ENCODE measurements around the gene IRS4. TPM values are rescaled to one million over a fixed set of nuclear protein-coding genes. Genes with fewer than 3 reads are reported as not detected.

Gene IRS4
- total RNA-seq, 1 donor from 2014 or later = not detected

- no peaks in the 10 kb centered on the region for H3K36me3 ChIP-seq (ENCODE audit: control insufficient read depth in 3 of 3, insufficient read depth in 3 of 3, low read length in 3 of 3)
- H3K9ac ChIP-seq (ENCODE audit: low read depth in 1 of 3, low read length in 3 of 3) = no peak overlapping the region
- H3K27ac ChIP-seq (ENCODE audit: low read depth, low read length) = no peak overlapping the region
- H3K9me3 ChIP-seq (ENCODE audit: control insufficient read depth in 3 of 3, low read length in 3 of 3) = no peaks in the 10 kb centered on the region
- peaks cover 0 to 4% (median 4%) of the 10 kb centered on the region in 3 donors for H3K4me1 ChIP-seq (ENCODE audit: control insufficient read depth in 3 of 3, insufficient read depth in 3 of 3, low read length in 3 of 3)
- H3K27me3 ChIP-seq (ENCODE audit: control insufficient read depth in 3 of 3, insufficient read depth in 3 of 3, low read length in 3 of 3) = peaks cover 32 to 56% (median 35%) of the 10 kb centered on the region in 3 donors
- no peak overlapping the region for H3K4me3 ChIP-seq (ENCODE audit: low read length in 3 of 3)
Measured at GRCh38 chrX:108731153-108731552, 5.2 kb downstream of the IRS4 start.

- H3K9me3 ChIP-seq (ENCODE audit: control insufficient read depth in 3 of 3, low read length in 3 of 3) = no peaks in the 10 kb centered on the region
- no peak overlapping the region for H3K9ac ChIP-seq (ENCODE audit: low read depth in 1 of 3, low read length in 3 of 3)
- peaks cover 4 to 25% (median 7%) of the 10 kb centered on the region in 3 donors for H3K27me3 ChIP-seq (ENCODE audit: control insufficient read depth in 3 of 3, insufficient read depth in 3 of 3, low read length in 3 of 3)
Measured at GRCh38 chrX:108726748-108727147, 9.6 kb downstream of the IRS4 start.

GRCh38 chrX:108722561-108722960 lies 13.8 kb downstream of the IRS4 start:
- Histone ChIP-seq H3K9ac (ENCODE audit: low read depth in 1 of 3, low read length in 3 of 3) (no peak overlapping the region), H3K4me3 (ENCODE audit: low read length in 3 of 3) (no peak overlapping the region), H3K9me3 (ENCODE audit: control insufficient read depth in 3 of 3, low read length in 3 of 3) (no peaks in the 10 kb centered on the region), H3K4me1 (ENCODE audit: control insufficient read depth in 3 of 3, insufficient read depth in 3 of 3, low read length in 3 of 3) (no peaks in the 10 kb centered on the region), H3K27me3 (ENCODE audit: control insufficient read depth in 3 of 3, insufficient read depth in 3 of 3, low read length in 3 of 3) (peaks cover 0 to 7% (median 0%) of the 10 kb centered on the region in 3 donors), H3K36me3 (ENCODE audit: control insufficient read depth in 3 of 3, insufficient read depth in 3 of 3, low read length in 3 of 3) (no peaks in the 10 kb centered on the region), H3K27ac (ENCODE audit: low read depth, low read length) (no peak overlapping the region)

More at GRCh38 chrX:108726748-108727147, 9.6 kb downstream of the IRS4 start:
- no peaks in the 10 kb centered on the region for H3K36me3 ChIP-seq (ENCODE audit: control insufficient read depth in 3 of 3, insufficient read depth in 3 of 3, low read length in 3 of 3)
- H3K27ac ChIP-seq (ENCODE audit: low read depth, low read length) = no peak overlapping the region
- H3K4me3 ChIP-seq (ENCODE audit: low read length in 3 of 3) = no peak overlapping the region
- H3K4me1 ChIP-seq (ENCODE audit: control insufficient read depth in 3 of 3, insufficient read depth in 3 of 3, low read length in 3 of 3) = no peaks in the 10 kb centered on the region

- no peaks in the 10 kb centered on the region for H3K36me3 ChIP-seq (ENCODE audit: control insufficient read depth in 3 of 3, insufficient read depth in 3 of 3, low read length in 3 of 3)
- H3K4me1 ChIP-seq (ENCODE audit: control insufficient read depth in 3 of 3, insufficient read depth in 3 of 3, low read length in 3 of 3) = no peaks in the 10 kb centered on the region
- H3K27ac ChIP-seq (ENCODE audit: low read depth, low read length) = no peak overlapping the region
Measured at GRCh38 chrX:108712886-108713285, 23.5 kb downstream of the IRS4 start.

GRCh38 chrX:108704839-108705238 lies 31.5 kb downstream of the IRS4 start:
- H3K9ac ChIP-seq (ENCODE audit: low read depth in 1 of 3, low read length in 3 of 3) = no peak overlapping the region
- H3K27me3 ChIP-seq (ENCODE audit: control insufficient read depth in 3 of 3, insufficient read depth in 3 of 3, low read length in 3 of 3) = peaks cover 0 to 7% (median 0%) of the 10 kb centered on the region in 3 donors

More at GRCh38 chrX:108712886-108713285, 23.5 kb downstream of the IRS4 start:
- no peaks in the 10 kb centered on the region for H3K27me3 ChIP-seq (ENCODE audit: control insufficient read depth in 3 of 3, insufficient read depth in 3 of 3, low read length in 3 of 3)
- H3K4me3 ChIP-seq (ENCODE audit: low read length in 3 of 3) = no peak overlapping the region
- H3K9ac ChIP-seq (ENCODE audit: low read depth in 1 of 3, low read length in 3 of 3) = no peak overlapping the region
- H3K9me3 ChIP-seq (ENCODE audit: control insufficient read depth in 3 of 3, low read length in 3 of 3) = no peaks in the 10 kb centered on the region

GRCh38 chrX:108702530-108702929 lies 33.8 kb downstream of the IRS4 start:
- no peaks in the 10 kb centered on the region for H3K36me3 ChIP-seq (ENCODE audit: control insufficient read depth in 3 of 3, insufficient read depth in 3 of 3, low read length in 3 of 3)
- no peak overlapping the region for H3K27ac ChIP-seq (ENCODE audit: low read depth, low read length)
- H3K9ac ChIP-seq (ENCODE audit: low read depth in 1 of 3, low read length in 3 of 3) = no peak overlapping the region
- H3K4me3 ChIP-seq (ENCODE audit: low read length in 3 of 3) = no peak overlapping the region
- H3K27me3 ChIP-seq (ENCODE audit: control insufficient read depth in 3 of 3, insufficient read depth in 3 of 3, low read length in 3 of 3) = peaks cover 0 to 7% (median 0%) of the 10 kb centered on the region in 3 donors
- H3K9me3 ChIP-seq (ENCODE audit: control insufficient read depth in 3 of 3, low read length in 3 of 3) = no peaks in the 10 kb centered on the region
- no peaks in the 10 kb centered on the region for H3K4me1 ChIP-seq (ENCODE audit: control insufficient read depth in 3 of 3, insufficient read depth in 3 of 3, low read length in 3 of 3)

More at GRCh38 chrX:108704839-108705238, 31.5 kb downstream of the IRS4 start:
- Histone ChIP-seq H3K9me3 (ENCODE audit: control insufficient read depth in 3 of 3, low read length in 3 of 3) (no peaks in the 10 kb centered on the region), H3K27ac (ENCODE audit: low read depth, low read length) (no peak overlapping the region), H3K36me3 (ENCODE audit: control insufficient read depth in 3 of 3, insufficient read depth in 3 of 3, low read length in 3 of 3) (no peaks in the 10 kb centered on the region), H3K4me3 (ENCODE audit: low read length in 3 of 3) (no peak overlapping the region), H3K4me1 (ENCODE audit: control insufficient read depth in 3 of 3, insufficient read depth in 3 of 3, low read length in 3 of 3) (no peaks in the 10 kb centered on the region)

- no peaks in the 10 kb centered on the region for H3K36me3 ChIP-seq (ENCODE audit: control insufficient read depth in 3 of 3, insufficient read depth in 3 of 3, low read length in 3 of 3)
- no peak overlapping the region for H3K27ac ChIP-seq (ENCODE audit: low read depth, low read length)
- peaks cover 0 to 7% (median 0%) of the 10 kb centered on the region in 3 donors for H3K27me3 ChIP-seq (ENCODE audit: control insufficient read depth in 3 of 3, insufficient read depth in 3 of 3, low read length in 3 of 3)
- no peak overlapping the region for H3K4me3 ChIP-seq (ENCODE audit: low read length in 3 of 3)
- H3K9me3 ChIP-seq (ENCODE audit: control insufficient read depth in 3 of 3, low read length in 3 of 3) = no peaks in the 10 kb centered on the region
- H3K4me1 ChIP-seq (ENCODE audit: control insufficient read depth in 3 of 3, insufficient read depth in 3 of 3, low read length in 3 of 3) = no peaks in the 10 kb centered on the region
- no peak overlapping the region for H3K9ac ChIP-seq (ENCODE audit: low read depth in 1 of 3, low read length in 3 of 3)
Measured at GRCh38 chrX:108701633-108702032, 34.7 kb downstream of the IRS4 start.

- Histone ChIP-seq H3K9me3 (ENCODE audit: control insufficient read depth in 3 of 3, low read length in 3 of 3) (no peaks in the 10 kb centered on the region), H3K36me3 (ENCODE audit: control insufficient read depth in 3 of 3, insufficient read depth in 3 of 3, low read length in 3 of 3) (peaks cover 0 to 2% (median 0%) of the 10 kb centered on the region in 3 donors), H3K4me1 (ENCODE audit: control insufficient read depth in 3 of 3, insufficient read depth in 3 of 3, low read length in 3 of 3) (no peaks in the 10 kb centered on the region), H3K27ac (ENCODE audit: low read depth, low read length) (no peak overlapping the region), H3K4me3 (ENCODE audit: low read length in 3 of 3) (no peak overlapping the region), H3K27me3 (ENCODE audit: control insufficient read depth in 3 of 3, insufficient read depth in 3 of 3, low read length in 3 of 3) (peaks cover 0 to 2% (median 0%) of the 10 kb centered on the region in 3 donors), H3K9ac (ENCODE audit: low read depth in 1 of 3, low read length in 3 of 3) (no peak overlapping the region)
Measured at GRCh38 chrX:108699368-108699767, 37.0 kb downstream of the IRS4 start.

GRCh38 chrX:108696690-108697089 lies 39.7 kb downstream of the IRS4 start:
- Histone ChIP-seq H3K4me1 (ENCODE audit: control insufficient read depth in 3 of 3, insufficient read depth in 3 of 3, low read length in 3 of 3) (no peaks in the 10 kb centered on the region), H3K27ac (ENCODE audit: low read depth, low read length) (no peak overlapping the region), H3K9ac (ENCODE audit: low read depth in 1 of 3, low read length in 3 of 3) (no peak overlapping the region), H3K27me3 (ENCODE audit: control insufficient read depth in 3 of 3, insufficient read depth in 3 of 3, low read length in 3 of 3) (no peaks in the 10 kb centered on the region), H3K36me3 (ENCODE audit: control insufficient read depth in 3 of 3, insufficient read depth in 3 of 3, low read length in 3 of 3) (peaks cover 0 to 2% (median 0%) of the 10 kb centered on the region in 3 donors), H3K4me3 (ENCODE audit: low read length in 3 of 3) (no peak overlapping the region), H3K9me3 (ENCODE audit: control insufficient read depth in 3 of 3, low read length in 3 of 3) (no peaks in the 10 kb centered on the region)

Measured in skeletal muscle tissue (tissue), 4 donors.